Left cardiac atrium (tissue), 4 donors: ENCODE measurements around the gene NTM. TPM values are rescaled to one million over a fixed set of nuclear protein-coding genes. Genes with fewer than 3 reads are reported as not detected.
A peak's percentile ranks its signal among the peaks of the same experiment; 100 is the strongest.

ENCODE experiments used
- ATAC-seq, 2 donors: fragments of 200-7000 bp; cut with Tn5 transposase; one replicate each; pipeline ENCODE4 v1.9.1; 2020; ENCODE audit warnings: mild to moderate bottlenecking in 2 of 2, moderate library complexity in 2 of 2
- DNase-seq: peaks from one replicate; pipeline ENCODE4 v3.0.0-alpha.2; 2020
- intact Hi-C, 2 donors: fragments of 100-400 bp; cut with DNase I; formaldehyde crosslinking; loops; one replicate each; pipeline versions ENCODE4 v1.14.1 to v1.15.1; 2022 to 2023
- total RNA-seq, 2 donors: library from RNA; stranded (reverse); fragmentation: NEBNext Ultra II Directional; extraction: Animal tissue kit (Norgen Biotek cat#: 25700); gene quantifications; one replicate each; pipeline ENCODE4 v1.2.1, GENCODE V29; 2021
- donor health status: DM: no; HTN: yes; CAD: no.
- donor health status: DM: no; HTN: yes; CAD: no; lungs with severe emphysema.
- donor health status: DM: yes; HTN: yes; CAD: no.
- donor health status: Dilated cardiomyopathy.

NTM gene
- total RNA-seq, 2 donors from 2014 or later, result 21.5 to 37.4 TPM

DNA sequence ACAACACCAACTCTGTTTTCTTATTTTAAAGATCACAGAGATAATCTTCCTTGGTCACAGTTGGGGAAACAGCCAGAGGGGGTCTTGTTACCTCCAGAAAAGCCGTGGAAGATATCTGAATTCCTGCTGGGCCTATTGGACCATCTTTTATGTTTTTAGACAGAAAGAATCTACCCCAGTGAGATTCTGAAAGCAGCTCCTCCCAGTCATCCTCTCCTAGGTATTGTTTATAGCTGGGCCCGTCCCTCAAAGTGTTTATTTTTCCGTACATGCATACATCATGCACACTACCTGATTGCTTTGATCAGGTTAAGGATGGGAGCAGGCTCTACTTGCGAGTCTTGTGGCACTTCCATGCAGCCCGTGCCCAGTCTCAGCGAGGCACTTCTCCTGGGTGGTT lies 742.4 kb downstream of the NTM start:
- intact Hi-C loops, result loop anchor here in 1 of 2 donors (5.0 kb wide), 1 partner anchor 289 kb away; no protein-coding TSS in a partner anchor
- DNase-seq, result no peak
- no peak for ATAC-seq

DNA sequence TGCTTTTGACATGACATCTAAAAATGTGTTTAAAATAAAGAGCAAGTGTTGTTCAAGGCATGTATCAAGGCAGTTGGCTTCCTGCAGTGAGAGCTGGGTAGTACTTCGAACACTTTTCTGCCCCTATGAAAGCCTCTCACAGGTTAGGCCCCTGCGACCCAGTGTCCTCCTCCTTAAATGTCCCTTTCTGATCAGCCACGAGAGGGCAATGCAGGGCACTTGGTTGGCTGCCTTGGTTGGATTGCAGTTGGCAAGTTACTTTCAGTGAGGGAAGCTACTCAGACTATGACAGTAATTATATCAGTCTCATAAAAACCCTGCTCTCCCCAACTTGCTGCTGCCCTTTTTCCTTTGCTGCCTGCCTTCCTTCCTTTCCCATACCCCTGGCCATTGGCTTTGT lies 743.8 kb downstream of the NTM start:
- DNase-seq, result no peak
- intact Hi-C loops, result loop anchor here in 1 of 2 donors (5.0 kb wide), 1 partner anchor 288 kb away; no protein-coding TSS in a partner anchor
- ATAC-seq, result peak; percentile 27 to 67

- no peak for ATAC-seq
- intact Hi-C loops, result loop anchor here in 1 of 2 donors (5.0 kb wide), 1 partner anchor 288 kb away; no protein-coding TSS in a partner anchor
- no peak for DNase-seq
These were observed 744.3 kb downstream of the NTM start for GRCh38 chr11:132114743-132115142.

GRCh38 chr11:132115454-132115853 lies 745.0 kb downstream of the NTM start:
- DNase-seq (no peak), ATAC-seq (no peak)
- intact Hi-C loops, result no loop called here

DNA sequence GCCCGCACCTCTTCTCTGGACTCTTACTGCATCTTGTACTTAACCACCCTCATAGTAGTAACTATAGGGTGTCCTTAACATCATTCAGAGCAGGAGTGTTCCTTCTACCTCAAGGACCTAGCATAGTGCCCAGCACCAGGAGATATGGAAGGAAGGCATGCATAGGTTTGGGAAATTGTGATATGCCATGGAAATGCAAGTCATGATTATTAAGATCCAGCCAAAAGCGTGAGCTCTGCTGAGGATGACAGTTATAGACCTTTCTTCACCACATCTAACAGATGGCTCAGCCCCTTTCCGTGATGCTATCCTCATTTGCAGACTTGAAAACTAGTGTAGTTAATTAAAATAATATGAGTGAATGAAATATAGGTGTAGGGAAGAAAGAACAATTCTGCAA lies 746.1 kb downstream of the NTM start:
- DNase-seq, result no peak
- ATAC-seq, result no peak
- intact Hi-C loops, result no loop called here

- ATAC-seq (no peak), DNase-seq (no peak)
- intact Hi-C loops, result no loop called here
These were observed 748.2 kb downstream of the NTM start for GRCh38 chr11:132118661-132119060.

- intact Hi-C loops, result no loop called here
- ATAC-seq (peak; percentile 19 to 50), DNase-seq (no peak)
These were observed 749.2 kb downstream of the NTM start for GRCh38 chr11:132119573-132119972.

- intact Hi-C loops, result loop anchor here in 1 of 2 donors (10.0 kb wide), 1 partner anchor 192 kb away; no protein-coding TSS in a partner anchor
These were observed 752.3 kb downstream of the NTM start for GRCh38 chr11:132122735-132123134.

DNA sequence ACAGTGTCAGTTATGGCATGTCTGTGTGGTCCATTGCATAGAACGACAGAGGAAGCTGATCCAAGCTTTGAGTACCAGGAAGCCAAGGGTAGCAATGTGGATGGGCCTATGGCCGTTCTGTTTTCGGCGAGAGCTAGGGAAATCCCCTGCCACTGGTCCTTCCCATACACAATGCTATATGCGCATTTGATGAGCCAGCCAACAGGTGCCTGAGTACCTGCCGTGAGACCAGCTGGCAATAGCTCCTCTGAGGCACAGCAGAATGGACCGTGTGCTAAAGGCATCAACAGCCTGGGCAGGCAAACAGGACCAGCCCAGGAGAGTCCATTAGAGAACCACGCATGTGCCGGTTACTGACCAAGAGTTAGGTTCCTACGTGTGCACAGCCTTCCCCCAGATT lies 753.0 kb downstream of the NTM start:
- DNase-seq (no peak), ATAC-seq (no peak)
- intact Hi-C loops, result loop anchor here in 1 of 2 donors (10.0 kb wide), 1 partner anchor 191 kb away; no protein-coding TSS in a partner anchor

More at GRCh38 chr11:132122735-132123134, 752.3 kb downstream of the NTM start:
- ATAC-seq (no peak), DNase-seq (no peak)

DNA sequence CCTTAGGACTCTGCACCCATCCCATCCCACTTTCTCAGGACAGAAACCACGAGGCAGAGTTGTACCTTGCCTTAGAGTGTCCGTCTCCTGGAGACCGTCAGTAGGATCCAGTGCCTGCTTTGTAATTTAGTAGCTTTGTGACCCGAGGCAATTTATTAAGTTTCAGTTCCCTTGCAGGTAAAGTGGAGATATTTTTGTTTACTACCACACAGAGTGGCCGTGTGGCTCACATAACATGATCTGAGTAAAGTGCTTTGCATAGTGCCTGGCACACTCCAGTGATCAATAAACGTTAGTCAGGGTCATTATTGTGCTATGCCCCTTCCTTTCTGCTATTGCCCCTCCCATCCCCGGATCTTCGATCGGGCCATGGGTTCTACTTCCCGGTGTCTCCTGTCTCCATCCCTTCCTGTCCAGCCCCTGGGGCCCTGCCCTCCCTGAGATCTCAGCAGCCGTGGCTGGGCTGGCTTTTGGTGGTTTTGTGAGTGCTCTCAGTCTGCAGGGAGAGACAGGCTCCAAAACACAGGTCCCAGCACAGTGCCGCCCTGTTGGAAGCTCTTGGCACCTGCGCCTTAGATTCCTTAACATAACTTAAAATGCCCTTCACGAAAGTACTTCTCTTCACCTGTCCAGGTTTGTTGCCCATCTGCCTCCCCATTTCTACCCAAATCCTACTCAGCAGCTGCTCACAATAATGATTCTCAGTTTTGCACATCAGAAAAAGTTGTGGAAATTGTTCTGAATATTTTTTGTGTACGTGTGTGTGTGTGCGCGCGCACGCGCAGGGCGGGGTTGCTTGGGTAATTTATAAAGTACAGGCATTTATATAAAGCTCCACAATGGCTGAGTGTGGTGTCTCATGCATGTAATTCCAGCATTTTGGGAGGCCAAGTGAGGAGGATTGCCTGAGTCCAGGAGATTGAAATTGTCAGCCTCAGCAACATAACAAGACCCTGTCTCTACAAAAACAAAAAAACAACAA lies 753.7 kb downstream of the NTM start:
- intact Hi-C loops, result loop anchor here in 1 of 2 donors (10.0 kb wide), 1 partner anchor 191 kb away; no protein-coding TSS in a partner anchor
- no peak for DNase-seq
- no peak for ATAC-seq

DNA sequence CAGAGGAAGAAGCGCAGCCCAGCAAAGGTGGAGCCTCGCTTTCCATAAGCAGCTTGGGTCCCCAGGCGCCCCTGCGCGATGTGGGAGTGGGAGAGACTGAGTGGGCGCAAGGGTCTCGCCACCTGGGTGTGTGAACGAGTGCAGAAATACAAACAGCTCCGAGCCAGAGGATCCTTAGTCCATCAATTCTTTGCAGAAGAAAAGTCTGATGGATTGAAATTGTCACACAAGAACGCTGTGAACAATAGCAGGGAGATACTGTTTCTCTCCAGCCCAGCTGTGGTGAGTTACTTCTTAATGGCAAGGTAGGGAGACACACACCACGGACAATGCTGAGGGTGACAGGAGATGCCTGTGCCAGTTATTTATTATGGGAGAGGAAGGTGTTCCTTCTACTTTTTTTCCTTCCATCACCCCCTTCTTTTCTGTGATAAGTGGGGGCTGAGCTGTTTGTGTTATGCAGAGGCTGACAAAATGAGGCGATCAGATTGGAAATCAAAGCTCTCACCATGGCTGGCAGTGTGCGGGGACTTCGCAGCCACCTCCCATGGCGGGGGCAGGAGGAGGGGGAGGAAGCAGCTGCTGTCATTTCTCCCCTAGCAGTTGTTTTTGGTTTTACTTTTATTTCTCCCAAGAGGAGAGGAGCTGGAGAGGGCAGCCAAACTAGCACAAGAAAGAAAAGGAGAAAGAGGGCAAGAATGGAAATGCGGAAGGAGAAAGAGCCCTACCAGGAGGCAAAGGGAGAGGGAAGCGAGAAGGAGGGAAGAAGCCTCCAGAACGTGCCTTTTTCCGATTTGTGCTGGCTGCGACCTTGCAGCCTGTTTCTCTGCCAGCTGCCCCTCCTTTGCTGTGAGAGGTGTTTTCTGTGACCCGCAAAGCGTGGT lies 755.8 kb downstream of the NTM start:
- ATAC-seq (peak; percentile 53 to 60), DNase-seq (no peak)
- intact Hi-C loops, result loop anchor here in 1 of 2 donors (2.0 to 10.0 kb wide), 4 partner anchors 189 to 276 kb away; no protein-coding TSS in a partner anchor

DNA sequence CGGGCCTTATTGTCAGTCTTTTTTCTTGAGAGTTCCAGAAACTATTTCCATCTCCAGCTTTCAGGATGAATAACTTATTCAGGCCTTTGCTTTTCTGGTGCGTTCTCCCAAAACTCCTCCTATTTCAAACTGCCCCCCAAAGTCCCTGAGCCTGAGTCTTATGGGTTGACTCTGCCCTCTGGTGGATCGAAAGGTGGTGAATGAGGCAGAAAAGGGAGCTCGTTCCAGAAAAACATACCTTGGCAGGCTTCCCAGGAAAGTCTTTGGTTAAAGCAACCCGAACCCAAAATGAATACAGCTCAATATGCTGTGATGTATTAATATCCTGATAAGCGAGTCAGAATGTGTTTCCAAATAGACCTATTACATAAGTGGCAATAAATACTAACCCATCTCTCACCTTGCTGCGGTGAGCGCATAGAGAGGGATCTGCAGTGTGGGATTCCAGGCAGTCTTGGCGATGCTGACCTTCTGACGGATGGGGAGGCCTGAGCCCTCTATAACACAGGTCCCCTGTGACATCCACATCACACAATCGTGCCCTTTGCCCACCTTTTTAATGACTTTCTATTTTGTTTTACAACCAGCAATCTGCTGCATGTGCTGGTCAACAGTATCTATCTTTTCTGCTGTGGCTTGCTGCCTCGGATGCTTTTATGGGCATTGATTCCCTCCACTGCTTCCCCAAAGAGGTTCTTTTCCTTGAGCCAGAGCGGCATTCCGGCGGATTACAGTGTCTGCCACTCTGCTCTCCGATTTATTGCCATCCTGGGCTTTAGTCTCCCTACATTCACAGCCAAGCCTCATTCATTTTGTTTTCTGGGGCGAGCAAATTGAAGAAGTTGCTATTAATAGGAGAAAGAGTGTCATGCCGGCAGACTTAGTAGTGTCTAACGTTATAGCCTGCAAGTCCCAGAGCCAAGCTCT lies 756.8 kb downstream of the NTM start:
- intact Hi-C loops, result loop anchor here in 1 of 2 donors (2.0 to 10.0 kb wide), 4 partner anchors 188 to 275 kb away; no protein-coding TSS in a partner anchor
- ATAC-seq (peak; percentile 85 to 87), DNase-seq (peak; percentile 70)

DNA sequence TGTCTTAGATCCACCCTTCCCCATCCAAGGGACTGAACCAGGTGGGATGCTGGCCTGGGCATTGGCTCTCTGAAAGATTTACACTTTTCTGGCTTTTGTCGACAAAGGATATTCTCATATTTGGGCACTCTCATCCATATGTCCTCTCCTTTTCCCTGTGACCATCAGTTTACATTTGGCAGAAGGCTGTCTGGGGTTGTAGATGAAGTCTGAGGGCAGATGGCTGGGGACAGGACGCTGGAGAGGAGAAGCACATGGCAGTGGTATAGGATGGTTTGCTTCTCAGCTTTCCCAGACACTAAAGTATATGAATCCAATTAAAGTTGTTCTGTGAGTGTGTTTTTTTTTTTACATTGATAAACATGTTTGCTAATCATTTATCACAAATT lies 757.5 kb downstream of the NTM start:
- intact Hi-C loops, result loop anchor here in 1 of 2 donors (2.0 to 10.0 kb wide), 4 partner anchors 187 to 274 kb away; no protein-coding TSS in a partner anchor
- ATAC-seq (no peak), DNase-seq (no peak)

GRCh38 chr11:132131047-132131446 lies 760.6 kb downstream of the NTM start:
- no peak for ATAC-seq
- intact Hi-C loops, result no loop called here
- no peak for DNase-seq

GRCh38 chr11:132131961-132132360 lies 761.5 kb downstream of the NTM start:
- ATAC-seq, result no peak
- no peak for DNase-seq
- intact Hi-C loops, result no loop called here

- intact Hi-C loops, result no loop called here
- no peak for DNase-seq
- ATAC-seq, result no peak
These were observed 763.9 kb downstream of the NTM start for GRCh38 chr11:132134322-132134721.

GRCh38 chr11:132137289-132137980 lies 767.0 kb downstream of the NTM start:
- ATAC-seq (no peak), DNase-seq (no peak)
- intact Hi-C loops, result no loop called here

DNA sequence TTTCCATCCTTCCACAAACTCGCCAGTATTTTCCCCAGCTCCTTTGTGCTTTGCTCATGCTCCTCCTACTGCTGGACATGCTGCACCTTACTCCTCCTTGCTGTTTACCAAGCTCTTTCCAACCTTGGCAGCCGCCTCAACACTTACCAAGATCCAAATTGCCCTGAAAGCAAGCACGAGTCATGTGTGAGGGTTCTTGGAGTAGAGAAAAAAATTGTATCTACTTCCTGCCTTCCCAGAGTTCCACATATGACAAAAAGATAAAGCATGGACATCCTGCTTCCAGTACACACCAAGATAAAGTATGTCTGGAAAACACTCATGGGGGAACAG lies 767.5 kb downstream of the NTM start:
- DNase-seq (no peak), ATAC-seq (no peak)
- intact Hi-C loops, result no loop called here
